ENCODE measurements around the gene CACNG4.

CACNG4 gene

DNA sequence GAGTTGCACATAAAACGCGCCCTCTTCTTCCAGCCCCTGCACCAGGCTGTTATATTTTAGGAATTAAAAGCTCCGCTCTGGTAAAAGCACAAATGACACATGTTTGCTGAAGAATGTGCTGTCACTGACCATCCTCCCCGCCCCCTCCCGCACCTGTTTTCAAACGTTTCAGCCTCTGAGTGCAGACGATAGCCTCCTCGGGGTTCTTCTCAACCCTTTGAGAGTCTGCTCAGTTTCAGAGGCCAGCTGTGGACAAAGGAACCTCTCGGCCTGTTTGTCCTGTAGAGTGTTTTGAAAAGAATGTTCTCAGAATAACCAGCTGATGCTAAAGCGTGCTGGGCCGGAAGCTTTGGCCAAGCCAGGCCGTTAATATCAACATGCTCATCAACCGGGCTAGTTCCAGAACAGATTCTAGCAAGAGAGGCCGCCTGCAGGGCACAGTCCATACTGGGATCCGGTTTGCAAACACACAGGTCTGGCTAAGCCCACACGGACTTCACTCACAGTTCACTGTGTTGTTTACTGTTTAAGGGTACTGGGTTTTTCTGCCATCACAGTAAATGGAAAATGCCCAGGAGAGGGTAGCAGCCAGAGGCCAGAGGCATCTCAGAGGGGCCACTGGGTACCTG, 6.4 kb upstream of the CACNG4 start:
- H3K4me1 ChIP-seq (ENCODE audit: control insufficient read depth in 5 of 5, insufficient read depth in 5 of 5, low read length in 5 of 5), result no peaks in the 10 kb centered on the region
- H3K4me3 ChIP-seq (ENCODE audit: low read depth in 1 of 5, low read length in 5 of 5), result no peak overlapping the region
- peaks cover 11 to 23% (median 17%) of the 10 kb centered on the region in 5 donors for H3K27me3 ChIP-seq (ENCODE audit: control insufficient read depth in 5 of 5, insufficient read depth in 4 of 5, low read length in 5 of 5)
- H3K9me3 ChIP-seq (ENCODE audit: control insufficient read depth in 5 of 5, low read length in 5 of 5), result no peaks in the 10 kb centered on the region
- H3K9ac ChIP-seq (ENCODE audit: low read length in 5 of 5), result no peak overlapping the region
- H3K36me3 ChIP-seq (ENCODE audit: control insufficient read depth in 5 of 5, insufficient read depth in 5 of 5, low read length in 5 of 5), result no peaks in the 10 kb centered on the region
- H3K27ac ChIP-seq (ENCODE audit: low read depth, low read length), result no peak overlapping the region

DNA sequence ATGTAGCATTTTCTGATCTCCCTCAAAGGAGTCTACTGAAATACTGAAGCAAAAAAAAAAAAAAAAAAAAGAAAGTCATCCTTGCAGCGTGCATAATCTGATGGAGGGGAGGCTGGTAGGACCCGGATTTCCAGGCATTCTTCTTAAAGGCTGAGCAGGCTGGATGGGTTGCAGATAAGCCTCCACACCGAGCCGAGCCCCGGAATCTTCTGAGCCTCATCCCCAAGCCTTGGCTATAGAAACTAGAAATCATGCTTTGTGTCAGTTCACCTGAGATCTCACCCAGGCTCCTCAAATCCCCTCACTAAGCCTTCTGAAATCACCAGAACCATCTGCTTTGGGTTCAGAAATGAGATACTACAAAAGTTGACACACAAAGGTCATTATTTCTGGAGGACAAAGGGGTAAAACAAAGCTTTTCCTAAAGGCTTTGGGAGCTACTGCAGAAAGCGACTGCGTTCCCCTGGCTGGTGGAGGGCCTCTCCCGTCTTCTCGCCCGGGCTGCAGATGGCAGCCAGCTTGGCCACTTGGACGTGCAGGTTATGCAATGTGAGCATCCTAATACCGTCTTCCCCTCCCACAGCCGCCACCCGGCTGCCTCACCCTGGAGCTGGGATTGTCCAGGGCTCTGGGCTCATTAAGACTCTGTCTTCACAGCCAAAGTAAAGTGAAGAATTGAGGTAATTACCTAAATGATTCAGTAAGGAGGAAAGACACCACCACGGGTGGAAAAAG, 4.7 kb upstream of the CACNG4 start:
- no peak overlapping the region for H3K27ac ChIP-seq (ENCODE audit: low read depth, low read length)
- H3K36me3 ChIP-seq (ENCODE audit: control insufficient read depth in 5 of 5, insufficient read depth in 5 of 5, low read length in 5 of 5), result no peaks in the 10 kb centered on the region
- H3K4me1 ChIP-seq (ENCODE audit: control insufficient read depth in 5 of 5, insufficient read depth in 5 of 5, low read length in 5 of 5), result peaks cover 0 to 10% (median 9%) of the 10 kb centered on the region in 5 donors
- H3K9ac ChIP-seq (ENCODE audit: low read length in 5 of 5), result no peak overlapping the region
- peaks cover 21 to 33% (median 26%) of the 10 kb centered on the region in 5 donors for H3K27me3 ChIP-seq (ENCODE audit: control insufficient read depth in 5 of 5, insufficient read depth in 4 of 5, low read length in 5 of 5)
- no peak overlapping the region for H3K4me3 ChIP-seq (ENCODE audit: low read depth in 1 of 5, low read length in 5 of 5)
- H3K9me3 ChIP-seq (ENCODE audit: control insufficient read depth in 5 of 5, low read length in 5 of 5), result no peaks in the 10 kb centered on the region

DNA sequence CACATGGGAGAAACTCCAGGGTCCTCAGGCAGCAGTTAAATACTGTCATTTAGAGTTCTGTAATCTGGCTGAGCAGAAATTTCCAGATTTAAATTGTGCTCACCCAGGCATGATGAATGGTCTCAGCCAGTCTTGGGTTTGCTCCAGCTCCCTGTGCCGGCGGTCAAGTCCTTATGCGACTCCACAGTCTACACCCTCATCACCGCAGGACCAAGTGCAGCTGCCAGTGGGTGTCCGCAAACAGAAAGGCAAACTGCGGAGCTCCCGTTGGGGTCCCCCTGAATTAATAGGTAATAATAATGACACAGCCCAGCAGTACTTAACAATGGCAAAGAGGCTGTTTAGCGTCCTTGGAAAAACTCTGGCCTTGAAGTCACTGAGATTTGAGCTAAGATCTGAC, 3.9 kb upstream of the CACNG4 start:
- Histone ChIP-seq H3K27ac (ENCODE audit: low read depth, low read length) (no peak overlapping the region), H3K9me3 (ENCODE audit: control insufficient read depth in 5 of 5, low read length in 5 of 5) (no peaks in the 10 kb centered on the region), H3K27me3 (ENCODE audit: control insufficient read depth in 5 of 5, insufficient read depth in 4 of 5, low read length in 5 of 5) (peaks cover 21 to 34% (median 27%) of the 10 kb centered on the region in 5 donors), H3K4me1 (ENCODE audit: control insufficient read depth in 5 of 5, insufficient read depth in 5 of 5, low read length in 5 of 5) (peaks cover 0 to 16% (median 14%) of the 10 kb centered on the region in 5 donors), H3K9ac (ENCODE audit: low read length in 5 of 5) (no peak overlapping the region), H3K36me3 (ENCODE audit: control insufficient read depth in 5 of 5, insufficient read depth in 5 of 5, low read length in 5 of 5) (no peaks in the 10 kb centered on the region), H3K4me3 (ENCODE audit: low read depth in 1 of 5, low read length in 5 of 5) (no peak overlapping the region)

DNA sequence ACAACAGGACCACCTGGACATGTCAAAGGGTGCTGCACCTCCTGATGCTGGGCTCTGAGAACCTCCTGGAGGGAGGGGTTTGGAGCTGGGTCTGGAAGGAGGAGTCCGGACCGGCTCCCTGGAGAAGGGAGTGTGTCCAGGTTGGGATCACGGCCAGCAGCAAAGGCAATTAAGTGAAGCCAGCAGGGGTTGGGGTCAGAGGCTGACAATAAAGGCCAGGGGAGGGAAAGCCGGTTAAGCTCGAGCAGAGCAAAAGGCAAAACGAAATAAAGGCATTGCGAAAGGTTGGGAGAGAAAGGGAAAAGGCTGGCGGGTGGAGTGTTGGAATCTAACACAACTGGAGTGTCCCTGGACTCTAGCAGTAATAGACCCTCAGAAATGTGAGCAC, 992 bp upstream of the CACNG4 start:
- Histone ChIP-seq H3K4me1 (ENCODE audit: control insufficient read depth in 5 of 5, insufficient read depth in 5 of 5, low read length in 5 of 5) (peaks cover 2 to 23% (median 21%) of the 10 kb centered on the region in 5 donors), H3K27ac (ENCODE audit: low read depth, low read length) (no peak overlapping the region), H3K36me3 (ENCODE audit: control insufficient read depth in 5 of 5, insufficient read depth in 5 of 5, low read length in 5 of 5) (no peaks in the 10 kb centered on the region), H3K9ac (ENCODE audit: low read length in 5 of 5) (no peak overlapping the region), H3K4me3 (ENCODE audit: low read depth in 1 of 5, low read length in 5 of 5) (no peak overlapping the region), H3K27me3 (ENCODE audit: control insufficient read depth in 5 of 5, insufficient read depth in 4 of 5, low read length in 5 of 5) (peaks cover 42 to 50% (median 48%) of the 10 kb centered on the region in 5 donors), H3K9me3 (ENCODE audit: control insufficient read depth in 5 of 5, low read length in 5 of 5) (no peaks in the 10 kb centered on the region)

DNA sequence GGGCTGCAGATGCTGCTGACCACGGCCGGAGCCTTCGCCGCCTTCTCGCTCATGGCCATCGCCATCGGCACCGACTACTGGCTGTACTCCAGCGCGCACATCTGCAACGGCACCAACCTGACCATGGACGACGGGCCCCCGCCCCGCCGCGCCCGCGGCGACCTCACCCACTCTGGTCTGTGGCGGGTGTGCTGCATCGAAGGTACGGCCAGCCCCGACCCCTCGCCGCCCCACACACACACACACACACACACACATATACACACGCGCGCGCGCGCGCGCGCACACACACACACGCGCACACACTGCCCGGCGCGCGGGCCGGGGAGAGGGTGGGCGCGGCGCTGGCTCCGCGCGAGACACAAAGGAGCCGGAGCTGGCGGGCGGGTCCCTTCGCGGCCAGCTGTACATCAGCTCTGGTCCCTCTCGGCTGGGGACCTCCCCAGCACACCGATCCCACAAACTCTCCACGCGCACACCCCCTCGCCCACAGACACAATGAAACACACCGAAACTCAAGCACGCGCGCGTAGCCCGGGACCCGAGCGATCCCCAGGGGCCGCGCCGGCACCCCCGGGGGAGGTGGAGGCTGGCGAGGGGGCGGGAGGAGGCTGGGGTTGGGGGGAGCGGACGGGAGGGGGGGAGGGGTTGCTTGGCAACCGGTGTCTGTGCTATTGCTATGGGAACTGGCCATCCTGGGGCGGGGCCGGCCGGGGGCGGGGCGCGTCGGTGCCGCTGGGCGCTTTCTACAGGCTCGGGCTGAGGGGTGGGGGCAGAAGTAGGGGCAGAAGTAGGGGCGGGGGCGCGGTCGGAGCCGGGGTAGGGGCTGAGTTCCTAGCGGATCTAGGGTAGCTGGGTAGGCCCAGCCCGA, 658 bp downstream of the CACNG4 start:
- Histone ChIP-seq H3K4me3 (ENCODE audit: low read depth in 1 of 5, low read length in 5 of 5) (peak overlapping the region in 4 of 5 donors; percentile 36 to 62 (median 52)), H3K9me3 (ENCODE audit: control insufficient read depth in 5 of 5, low read length in 5 of 5) (no peaks in the 10 kb centered on the region), H3K27ac (ENCODE audit: low read depth, low read length) (no peak overlapping the region), H3K27me3 (ENCODE audit: control insufficient read depth in 5 of 5, insufficient read depth in 4 of 5, low read length in 5 of 5) (peaks cover 50 to 61% (median 52%) of the 10 kb centered on the region in 5 donors), H3K9ac (ENCODE audit: low read length in 5 of 5) (no peak overlapping the region), H3K36me3 (ENCODE audit: control insufficient read depth in 5 of 5, insufficient read depth in 5 of 5, low read length in 5 of 5) (no peaks in the 10 kb centered on the region), H3K4me1 (ENCODE audit: control insufficient read depth in 5 of 5, insufficient read depth in 5 of 5, low read length in 5 of 5) (peaks cover 2 to 23% (median 21%) of the 10 kb centered on the region in 5 donors)

DNA sequence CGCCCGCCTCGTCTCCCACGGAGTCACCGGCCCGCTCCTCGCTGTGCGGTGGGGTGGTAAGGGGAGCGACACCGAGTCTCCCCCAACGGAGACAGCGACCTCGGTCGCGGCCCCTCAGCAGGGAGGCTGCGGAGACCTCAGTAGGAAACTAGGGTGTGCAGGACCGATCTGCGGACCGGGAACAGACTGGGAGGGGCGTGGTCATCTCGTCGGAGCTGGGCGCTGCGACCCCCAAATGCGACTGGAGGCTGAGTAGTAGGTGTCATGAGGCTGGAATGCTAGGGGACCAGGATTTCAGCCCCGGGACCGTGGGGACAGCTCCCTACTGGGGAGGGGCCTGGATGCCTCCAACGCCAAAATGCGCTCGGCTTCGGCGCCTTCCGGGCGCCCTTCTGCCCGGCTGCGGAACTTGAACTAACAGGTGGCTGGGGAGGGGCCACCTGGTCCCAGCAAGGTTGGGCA, 1.3 kb downstream of the CACNG4 start:
- no peak overlapping the region for H3K27ac ChIP-seq (ENCODE audit: low read depth, low read length)
- no peaks in the 10 kb centered on the region for H3K36me3 ChIP-seq (ENCODE audit: control insufficient read depth in 5 of 5, insufficient read depth in 5 of 5, low read length in 5 of 5)
- no peak overlapping the region for H3K9ac ChIP-seq (ENCODE audit: low read length in 5 of 5)
- H3K4me3 ChIP-seq (ENCODE audit: low read depth in 1 of 5, low read length in 5 of 5), result peak overlapping the region in 4 of 5 donors; percentile 6 to 56 (median 43)
- H3K27me3 ChIP-seq (ENCODE audit: control insufficient read depth in 5 of 5, insufficient read depth in 4 of 5, low read length in 5 of 5), result peaks cover 45 to 62% (median 51%) of the 10 kb centered on the region in 5 donors
- no peaks in the 10 kb centered on the region for H3K9me3 ChIP-seq (ENCODE audit: control insufficient read depth in 5 of 5, low read length in 5 of 5)
- peaks cover 2 to 23% (median 21%) of the 10 kb centered on the region in 5 donors for H3K4me1 ChIP-seq (ENCODE audit: control insufficient read depth in 5 of 5, insufficient read depth in 5 of 5, low read length in 5 of 5)

DNA sequence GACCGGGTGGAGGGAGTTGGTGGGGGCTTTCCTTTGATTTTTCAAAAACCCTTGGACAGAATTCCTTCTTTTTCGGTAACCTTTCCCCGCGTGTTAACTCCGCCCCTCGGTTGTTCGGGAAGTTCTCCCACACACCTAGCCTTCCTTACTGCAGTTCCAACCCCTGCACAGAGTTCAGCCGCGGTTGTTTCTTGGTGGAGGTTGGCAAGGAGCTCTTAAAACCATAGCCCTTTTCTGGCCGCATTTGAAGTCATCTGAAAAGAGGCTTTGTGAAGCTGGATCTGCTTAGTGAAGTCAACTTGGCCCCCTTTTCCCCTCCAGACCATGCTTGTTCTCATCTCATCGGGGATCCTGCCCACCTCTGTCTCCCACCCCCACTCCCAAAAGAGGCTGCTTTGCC, 1.8 kb downstream of the CACNG4 start:
- Histone ChIP-seq H3K4me1 (ENCODE audit: control insufficient read depth in 5 of 5, insufficient read depth in 5 of 5, low read length in 5 of 5) (peaks cover 2 to 23% (median 21%) of the 10 kb centered on the region in 5 donors), H3K27ac (ENCODE audit: low read depth, low read length) (no peak overlapping the region), H3K27me3 (ENCODE audit: control insufficient read depth in 5 of 5, insufficient read depth in 4 of 5, low read length in 5 of 5) (peaks cover 44 to 63% (median 51%) of the 10 kb centered on the region in 5 donors), H3K9ac (ENCODE audit: low read length in 5 of 5) (no peak overlapping the region), H3K9me3 (ENCODE audit: control insufficient read depth in 5 of 5, low read length in 5 of 5) (no peaks in the 10 kb centered on the region), H3K36me3 (ENCODE audit: control insufficient read depth in 5 of 5, insufficient read depth in 5 of 5, low read length in 5 of 5) (no peaks in the 10 kb centered on the region), H3K4me3 (ENCODE audit: low read depth in 1 of 5, low read length in 5 of 5) (peak overlapping the region in 2 of 5 donors; percentile 50 to 56)

DNA sequence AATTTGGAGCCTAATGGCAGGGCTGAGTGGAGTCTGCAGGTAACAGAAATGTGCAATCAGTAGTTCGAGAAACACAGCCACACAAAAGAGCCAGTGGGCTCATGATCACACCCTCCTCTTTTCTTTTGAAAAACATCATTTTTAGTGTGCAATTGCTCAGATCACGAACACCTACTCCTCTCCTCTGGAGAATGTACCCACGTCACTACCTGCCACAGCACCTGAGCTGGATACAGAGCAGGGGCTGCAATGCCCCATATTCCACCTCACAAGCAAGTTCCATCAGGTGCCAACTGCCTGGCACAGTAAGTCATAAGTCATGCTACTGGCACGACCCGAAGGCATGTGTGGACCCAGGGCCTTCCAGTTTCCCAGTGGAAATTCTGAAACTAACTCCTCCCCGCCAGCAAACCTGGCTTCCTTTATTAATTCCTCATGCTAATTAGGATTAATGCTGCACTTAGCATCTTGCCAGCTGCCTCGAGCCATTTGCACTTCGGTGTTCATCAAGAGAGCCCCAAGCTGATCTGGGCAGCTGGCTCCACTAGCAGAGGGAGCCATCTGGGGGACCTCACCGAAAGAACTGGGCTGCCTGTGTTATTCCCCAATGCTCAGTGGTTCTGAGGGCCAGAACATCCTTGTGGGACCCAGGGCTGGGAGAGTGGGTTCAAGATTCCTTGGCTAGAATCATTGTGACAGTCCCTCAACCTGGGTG, 2.4 kb downstream of the CACNG4 start:
- no peak overlapping the region for H3K9ac ChIP-seq (ENCODE audit: low read length in 5 of 5)
- H3K36me3 ChIP-seq (ENCODE audit: control insufficient read depth in 5 of 5, insufficient read depth in 5 of 5, low read length in 5 of 5), result no peaks in the 10 kb centered on the region
- H3K27me3 ChIP-seq (ENCODE audit: control insufficient read depth in 5 of 5, insufficient read depth in 4 of 5, low read length in 5 of 5), result peaks cover 47 to 66% (median 55%) of the 10 kb centered on the region in 5 donors
- H3K9me3 ChIP-seq (ENCODE audit: control insufficient read depth in 5 of 5, low read length in 5 of 5), result no peaks in the 10 kb centered on the region
- H3K27ac ChIP-seq (ENCODE audit: low read depth, low read length), result no peak overlapping the region
- H3K4me3 ChIP-seq (ENCODE audit: low read depth in 1 of 5, low read length in 5 of 5), result no peak overlapping the region
- H3K4me1 ChIP-seq (ENCODE audit: control insufficient read depth in 5 of 5, insufficient read depth in 5 of 5, low read length in 5 of 5), result peaks cover 2 to 23% (median 21%) of the 10 kb centered on the region in 5 donors

DNA sequence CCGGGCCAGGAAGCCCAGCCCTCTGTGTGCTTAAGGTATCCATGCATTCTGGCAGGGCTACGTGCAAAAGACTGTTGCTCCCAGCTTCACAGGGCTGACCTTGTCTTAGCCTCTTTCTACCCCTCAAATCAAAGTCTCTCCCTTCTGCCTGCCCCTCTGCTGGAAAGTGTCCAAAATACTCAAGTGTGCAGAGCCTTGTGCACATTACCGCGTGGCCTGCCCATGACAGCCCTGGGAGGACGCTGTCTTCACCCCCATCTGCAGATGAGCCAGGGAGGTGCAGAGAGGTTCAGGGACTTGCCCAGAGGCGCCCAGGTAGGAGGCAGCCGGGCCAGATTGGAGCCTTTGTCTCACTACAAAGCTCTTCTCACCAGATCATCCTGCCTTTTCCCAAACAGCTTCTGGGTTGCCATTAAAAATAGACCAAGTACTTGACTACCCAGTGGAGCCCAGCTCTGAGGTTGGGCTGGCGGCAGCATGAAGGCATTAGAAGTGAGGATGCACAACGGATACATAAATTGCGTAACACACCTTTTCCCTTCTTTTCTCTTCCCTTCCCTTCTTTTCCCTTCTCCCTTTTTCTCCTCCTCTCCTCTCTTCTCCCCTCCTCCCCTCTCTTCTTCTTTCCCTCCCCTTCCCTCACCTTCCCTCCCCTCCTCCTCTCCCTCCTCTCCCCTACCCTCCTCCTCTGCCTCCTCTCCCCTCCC, 3.5 kb downstream of the CACNG4 start:
- no peaks in the 10 kb centered on the region for H3K36me3 ChIP-seq (ENCODE audit: control insufficient read depth in 5 of 5, insufficient read depth in 5 of 5, low read length in 5 of 5)
- H3K4me1 ChIP-seq (ENCODE audit: control insufficient read depth in 5 of 5, insufficient read depth in 5 of 5, low read length in 5 of 5), result peaks cover 2 to 23% (median 21%) of the 10 kb centered on the region in 5 donors
- no peaks in the 10 kb centered on the region for H3K9me3 ChIP-seq (ENCODE audit: control insufficient read depth in 5 of 5, low read length in 5 of 5)
- peaks cover 42 to 57% (median 54%) of the 10 kb centered on the region in 5 donors for H3K27me3 ChIP-seq (ENCODE audit: control insufficient read depth in 5 of 5, insufficient read depth in 4 of 5, low read length in 5 of 5)
- H3K4me3 ChIP-seq (ENCODE audit: low read depth in 1 of 5, low read length in 5 of 5), result no peak overlapping the region
- no peak overlapping the region for H3K9ac ChIP-seq (ENCODE audit: low read length in 5 of 5)
- H3K27ac ChIP-seq (ENCODE audit: low read depth, low read length), result no peak overlapping the region

Measured in subcutaneous abdominal adipose tissue (tissue), 5 donors.